ENCODE measurements around the gene RAB39B.

GRCh38 chrX:155242300-155242699, 22.0 kb downstream of the RAB39B start:
- TF ChIP-seq CTCF (optimal IDR thresholded peaks at IDR 0.05 in 1 of 3, IDR thresholded peaks at IDR 0.05 in 1 of 3, conservative IDR thresholded peaks at IDR 0.05 in 1 of 3; ENCODE audit: extremely low read depth in 1 of 3, insufficient read depth in 2 of 3, low read length in 3 of 3) (no peak), EZH2 (IDR thresholded peaks at IDR 0.05; ENCODE audit: low read length) (no peak)

Data from keratinocyte (primary cell).